D721Med (cell line): ENCODE measurements around the gene NEURL4.

ENCODE experiments used
- DNase-seq: peaks from one replicate; pipeline ENCODE4 v3.0.0; 2011; ENCODE audit warnings: low spot score; ENCODE audit not compliant: insufficient read length
- FAIRE-seq: peaks from 2 replicates; lab custom pipeline; 2011; peaks lifted over from hg19 to GRCh38; lab: Jason Lieb, UNC
- CTCF ChIP-seq: IDR thresholded peaks from 2 replicates; pipeline ENCODE4 v1.5.1; 2012; ENCODE audit warnings: mild to moderate bottlenecking, control low read depth; ENCODE audit not compliant: insufficient read depth; ENCODE audit errors: missing control alignments

Gene NEURL4

GRCh38 chr17:7281074-7281952 is 47.8 kb downstream of the NEURL4 start, which contains the start of gene SLC2A4:
Gene SLC2A4, plus strand, starts transcription at chr17:7281718. Its CDS starts 217 bp downstream, at chr17:7281935.
- FAIRE-seq (no peak), DNase-seq (peak; percentile 99)
- no peak for TF ChIP-seq CTCF

- peak; percentile 74 for DNase-seq
- FAIRE-seq = no peak
- TF ChIP-seq CTCF = peak; percentile 47
Observed at GRCh38 chr17:7280519-7281073, 48.5 kb downstream of the NEURL4 start.

GRCh38 chr17:7279448-7279847 is 49.7 kb downstream of the NEURL4 start:
- no peak for TF ChIP-seq CTCF
- FAIRE-seq = no peak
- DNase-seq = no peak

- no peak for DNase-seq
- TF ChIP-seq CTCF = no peak
- no peak for FAIRE-seq
Observed at GRCh38 chr17:7266784-7267183, 62.4 kb downstream of the NEURL4 start.
